ENCODE data around the gene TIMP2. TPM values are rescaled to one million over a fixed set of nuclear protein-coding genes. Genes with fewer than 3 reads are reported as not detected.

Gene TIMP2
- total RNA-seq, 1 experiment from 2014 or later: 64.8 TPM

GRCh38 chr17:78915872-78916632 is 9.1 kb downstream of the TIMP2 start:
- peak overlapping the region; percentile 63 for H3K4me2 ChIP-seq (ENCODE audit: low read length)
- no peak overlapping the region for H2AFZ ChIP-seq (ENCODE audit: low read depth, low read length, poor library complexity, severe bottlenecking)
- no peaks in the 10 kb centered on the region for H3K36me3 ChIP-seq (ENCODE audit: control insufficient read depth in 1 of 2, insufficient read depth in 2 of 2, low read length in 2 of 2)
- no peak overlapping the region for H3K27ac ChIP-seq (ENCODE audit: low read depth, low read length)
- peaks cover 15 to 56% of the 10 kb centered on the region in 2 experiments for H3K4me1 ChIP-seq (ENCODE audit: control insufficient read depth in 1 of 2, insufficient read depth in 2 of 2, low read length in 2 of 2)
- intact Hi-C loops (cut with micrococcal nuclease): no loop called here
- no peaks in the 10 kb centered on the region for H4K20me1 ChIP-seq (ENCODE audit: insufficient read depth)
- ChIA-PET CTCF (no interaction called here), POLR2A (interaction anchor here (0.9 to 1.1 kb wide), 3 partner anchors 9 to 16 kb away, joined by 3 read pairs; partner anchors contain the start of gene TIMP2), RAD21 (ENCODE audit: low non-redundant PET in 1 of 2, low total read pairs in 2 of 2, uncharacterized antibody in 2 of 2, unreplicated experiment in 2 of 2) (no interaction called here)
- no peak for TF ChIP-seq REST (IDR thresholded peaks at IDR 0.05; ENCODE audit: low read depth)
- TF ChIP-seq MAX (IDR thresholded peaks at IDR 0.05): no peak
- no peak for TF ChIP-seq CBX3 (IDR thresholded peaks at IDR 0.05; ENCODE audit: low read depth)
- TF ChIP-seq, protein P1, sequence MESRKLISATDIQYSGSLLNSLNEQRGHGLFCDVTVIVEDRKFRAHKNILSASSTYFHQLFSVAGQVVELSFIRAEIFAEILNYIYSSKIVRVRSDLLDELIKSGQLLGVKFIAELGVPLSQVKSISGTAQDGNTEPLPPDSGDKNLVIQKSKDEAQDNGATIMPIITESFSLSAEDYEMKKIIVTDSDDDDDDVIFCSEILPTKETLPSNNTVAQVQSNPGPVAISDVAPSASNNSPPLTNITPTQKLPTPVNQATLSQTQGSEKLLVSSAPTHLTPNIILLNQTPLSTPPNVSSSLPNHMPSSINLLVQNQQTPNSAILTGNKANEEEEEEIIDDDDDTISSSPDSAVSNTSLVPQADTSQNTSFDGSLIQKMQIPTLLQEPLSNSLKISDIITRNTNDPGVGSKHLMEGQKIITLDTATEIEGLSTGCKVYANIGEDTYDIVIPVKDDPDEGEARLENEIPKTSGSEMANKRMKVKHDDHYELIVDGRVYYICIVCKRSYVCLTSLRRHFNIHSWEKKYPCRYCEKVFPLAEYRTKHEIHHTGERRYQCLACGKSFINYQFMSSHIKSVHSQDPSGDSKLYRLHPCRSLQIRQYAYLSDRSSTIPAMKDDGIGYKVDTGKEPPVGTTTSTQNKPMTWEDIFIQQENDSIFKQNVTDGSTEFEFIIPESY (IDR thresholded peaks at IDR 0.05; ENCODE audit: extremely low read depth, insufficient replicate concordance, low read length): no peak
- TF ChIP-seq JUND (IDR thresholded peaks at IDR 0.05): no peak
- no peak for TF ChIP-seq ELF1 (IDR thresholded peaks at IDR 0.05; ENCODE audit: borderline replicate concordance, low read depth)
- no peak for TF ChIP-seq CEBPB (IDR thresholded peaks at IDR 0.05; ENCODE audit: low read depth)
- no peak for TF ChIP-seq ATF3 (IDR thresholded peaks at IDR 0.05)
- TF ChIP-seq SP1 (IDR thresholded peaks at IDR 0.05; ENCODE audit: low read depth): no peak
- no peak for TF ChIP-seq RAD21 (IDR thresholded peaks at IDR 0.05; ENCODE audit: low read depth)
- TF ChIP-seq, protein P2, sequence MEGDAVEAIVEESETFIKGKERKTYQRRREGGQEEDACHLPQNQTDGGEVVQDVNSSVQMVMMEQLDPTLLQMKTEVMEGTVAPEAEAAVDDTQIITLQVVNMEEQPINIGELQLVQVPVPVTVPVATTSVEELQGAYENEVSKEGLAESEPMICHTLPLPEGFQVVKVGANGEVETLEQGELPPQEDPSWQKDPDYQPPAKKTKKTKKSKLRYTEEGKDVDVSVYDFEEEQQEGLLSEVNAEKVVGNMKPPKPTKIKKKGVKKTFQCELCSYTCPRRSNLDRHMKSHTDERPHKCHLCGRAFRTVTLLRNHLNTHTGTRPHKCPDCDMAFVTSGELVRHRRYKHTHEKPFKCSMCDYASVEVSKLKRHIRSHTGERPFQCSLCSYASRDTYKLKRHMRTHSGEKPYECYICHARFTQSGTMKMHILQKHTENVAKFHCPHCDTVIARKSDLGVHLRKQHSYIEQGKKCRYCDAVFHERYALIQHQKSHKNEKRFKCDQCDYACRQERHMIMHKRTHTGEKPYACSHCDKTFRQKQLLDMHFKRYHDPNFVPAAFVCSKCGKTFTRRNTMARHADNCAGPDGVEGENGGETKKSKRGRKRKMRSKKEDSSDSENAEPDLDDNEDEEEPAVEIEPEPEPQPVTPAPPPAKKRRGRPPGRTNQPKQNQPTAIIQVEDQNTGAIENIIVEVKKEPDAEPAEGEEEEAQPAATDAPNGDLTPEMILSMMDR (IDR thresholded peaks at IDR 0.05 in 2 of 3, conservative IDR thresholded peaks at IDR 0.05 in 1 of 3; ENCODE audit: borderline replicate concordance in 1 of 3, insufficient read depth in 1 of 3, low read depth in 2 of 3, low read length in 2 of 3): no peak
- TF ChIP-seq EGR1 (IDR thresholded peaks at IDR 0.05; ENCODE audit: low read depth): no peak
- no peak for TF ChIP-seq YY1 (IDR thresholded peaks at IDR 0.05; ENCODE audit: extremely low read depth, insufficient replicate concordance, low read depth, low read length)
- no peak for TF ChIP-seq TCF7L2 (IDR thresholded peaks at IDR 0.05; ENCODE audit: borderline replicate concordance, extremely low read depth, insufficient read depth, insufficient read length)
- TF ChIP-seq EZH2phosphoT487 (IDR thresholded peaks at IDR 0.05; ENCODE audit: borderline replicate concordance): no peak
- ATAC-seq: peak; percentile 76
- peaks cover 44% of the 10 kb centered on the region; the same call in 1 of the 2 replicates for H3K79me2 ChIP-seq (ENCODE audit: insufficient read depth, low read length)
- peak; percentile 33 for DNase-seq (ENCODE audit: low read depth, low spot score)
- H3K9me3 ChIP-seq (ENCODE audit: control insufficient read depth in 1 of 2, insufficient read depth in 1 of 2, low read depth in 1 of 2, low read length in 2 of 2): no peaks in the 10 kb centered on the region
- no peaks in the 10 kb centered on the region for H3K9me2 ChIP-seq (ENCODE audit: insufficient read depth)
- peak overlapping the region in 1 of 2 experiments; percentile 10; a peak in 1 of 4 replicates for H3K4me3 ChIP-seq (replicated peaks in 1 of 2; ENCODE audit: low read depth in 1 of 2, low read length in 2 of 2)
- no TSS peak for BruUV-seq (replicated peaks)
- no peaks in the 10 kb centered on the region for H3K27me3 ChIP-seq (ENCODE audit: insufficient read depth, low read length)
- H3K9ac ChIP-seq (ENCODE audit: low read length): peak overlapping the region; percentile 40

Measured in HCT116 (cell line).